HG03066 (cell line): Measurements from ENCODE around the gene WIPF3.

Experiments
- ATAC-seq: cut with Tn5 transposase; IDR thresholded peaks from one replicate; pipeline ENCODE4 v1.9.1; 2021; ENCODE audit warnings: low read depth; ENCODE audit not compliant: unreplicated experiment

The WIPF3 gene

GRCh38 chr7:29843726-29844125 lies 37.4 kb downstream of the WIPF3 start:
- no peak for ATAC-seq

GRCh38 chr7:29844559-29844958 lies 38.3 kb downstream of the WIPF3 start:
- ATAC-seq = no peak

GRCh38 chr7:29847496-29847895 lies 41.2 kb downstream of the WIPF3 start:
- ATAC-seq = no peak

GRCh38 chr7:29847916-29848315 lies 41.6 kb downstream of the WIPF3 start:
- no peak for ATAC-seq

- ATAC-seq = no peak
Observed at GRCh38 chr7:29848941-29849340, 42.6 kb downstream of the WIPF3 start.

- no peak for ATAC-seq
Observed at GRCh38 chr7:29851487-29851886, 45.2 kb downstream of the WIPF3 start.

GRCh38 chr7:29852457-29852856 lies 46.1 kb downstream of the WIPF3 start:
- ATAC-seq = no peak

GRCh38 chr7:29853072-29853471 lies 46.8 kb downstream of the WIPF3 start:
- no peak for ATAC-seq

GRCh38 chr7:29853789-29854188 lies 47.5 kb downstream of the WIPF3 start:
- ATAC-seq = no peak

- no peak for ATAC-seq
Observed at GRCh38 chr7:29854257-29854938, 48.1 kb downstream of the WIPF3 start.

- ATAC-seq = no peak
Observed at GRCh38 chr7:29857654-29858053, 51.3 kb downstream of the WIPF3 start.

GRCh38 chr7:29858191-29858951 lies 52.1 kb downstream of the WIPF3 start:
- no peak for ATAC-seq

- ATAC-seq = no peak
Observed at GRCh38 chr7:29859104-29859503, 52.8 kb downstream of the WIPF3 start.

GRCh38 chr7:29859524-29860185 lies 53.3 kb downstream of the WIPF3 start:
- ATAC-seq = no peak

GRCh38 chr7:29860186-29860585 lies 53.9 kb downstream of the WIPF3 start:
- ATAC-seq = no peak

GRCh38 chr7:29861884-29862283 lies 55.6 kb downstream of the WIPF3 start:
- no peak for ATAC-seq

- no peak for ATAC-seq
Observed at GRCh38 chr7:29864656-29865055, 58.3 kb downstream of the WIPF3 start.

- no peak for ATAC-seq
Observed at GRCh38 chr7:29865526-29865925, 59.2 kb downstream of the WIPF3 start.

- no peak for ATAC-seq
Observed at GRCh38 chr7:29866490-29866930, 60.2 kb downstream of the WIPF3 start.

- ATAC-seq = no peak
Observed at GRCh38 chr7:29871787-29872398, 65.6 kb downstream of the WIPF3 start.

- no peak for ATAC-seq
Observed at GRCh38 chr7:29873644-29874294, 67.5 kb downstream of the WIPF3 start.
